ENCODE results near the gene GLI1. TPM values are rescaled to one million over a fixed set of nuclear protein-coding genes. Genes with fewer than 3 reads are reported as not detected.

Gene GLI1
- total and polyA plus RNA-seq, 2 of the 13 experiments (the other 11 are each of a cell fraction or from before 2014, with no cell fraction given): 0.09 to 0.20 TPM

DNA sequence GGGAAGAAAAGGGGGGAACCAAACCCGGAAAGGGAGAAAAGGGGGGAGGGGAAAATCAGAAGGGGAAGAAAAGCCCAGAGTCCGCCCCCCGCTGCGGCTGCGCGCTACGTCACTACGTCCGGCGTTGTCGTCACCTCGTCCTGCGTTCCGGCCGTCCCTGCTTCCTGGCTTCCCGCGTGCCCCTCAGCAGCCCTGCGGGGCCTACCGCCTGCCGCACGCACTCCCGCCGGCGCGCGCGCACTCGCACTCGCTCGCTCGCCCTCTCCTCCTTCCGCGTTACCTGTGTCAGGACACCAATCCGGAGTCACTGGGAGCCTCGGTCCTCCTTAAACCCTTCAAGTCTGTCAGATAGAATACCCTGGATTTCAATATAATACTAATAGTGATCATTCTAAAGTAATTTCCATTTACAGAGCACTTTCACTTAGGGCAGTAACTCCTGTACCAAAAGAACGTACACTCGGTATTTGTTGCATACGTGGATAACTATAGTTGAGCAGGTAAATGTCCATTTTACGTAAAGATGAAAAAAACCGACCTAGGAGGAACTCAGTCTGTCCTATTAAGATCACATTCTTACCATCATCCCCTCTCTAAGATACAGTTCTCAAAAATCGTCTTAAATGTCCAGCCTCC lies 28.5 kb upstream of the GLI1 start, which contains the start of gene R3HDM2 (continued):
- TF ChIP-seq ZNF225 (CRISPR knock-in tag; IDR thresholded peaks at IDR 0.05) (0 out of 2 replicates have a peak, but pooled peaks have one; percentile 56), ZNF180 (CRISPR knock-in tag; IDR thresholded peaks at IDR 0.05; ENCODE audit: borderline replicate concordance, low read depth) (no peak), HIC2 (CRISPR knock-in tag; IDR thresholded peaks at IDR 0.05; ENCODE audit: low read depth) (no peak), ZNF605 (CRISPR knock-in tag; IDR thresholded peaks at IDR 0.05) (peak; percentile 55; the same call in 1 of the 2 replicates), SP5 (CRISPR knock-in tag; IDR thresholded peaks at IDR 0.05; ENCODE audit: borderline replicate concordance, low read depth) (no peak), ZNF296 (CRISPR knock-in tag; conservative IDR thresholded peaks at IDR 0.05) (no peak), MAF1 (CRISPR knock-in tag; IDR thresholded peaks at IDR 0.05; ENCODE audit: borderline replicate concordance) (no peak), GABPA (IDR thresholded peaks at IDR 0.05; ENCODE audit: low read depth, low read length) (peak; percentile 36), GABPA (CRISPR knock-in tag; IDR thresholded peaks at IDR 0.05; ENCODE audit: low read depth) (peak; percentile 68), ZC3H4 (CRISPR knock-in tag; IDR thresholded peaks at IDR 0.05; ENCODE audit: borderline replicate concordance) (0 out of 2 replicates have a peak, but pooled peaks have one; percentile 47), BCL3 (CRISPR knock-in tag; IDR thresholded peaks at IDR 0.05) (no peak), GMEB1 (CRISPR knock-in tag; IDR thresholded peaks at IDR 0.05; ENCODE audit: borderline replicate concordance) (peak; percentile 99), ZNF274 (CRISPR knock-in tag; IDR thresholded peaks at IDR 0.05) (peak; percentile 82), NFYC (CRISPR knock-in tag; IDR thresholded peaks at IDR 0.05) (0 out of 2 replicates have a peak, but pooled peaks have one; percentile 9), ZNF160 (CRISPR knock-in tag; IDR thresholded peaks at IDR 0.05) (0 out of 2 replicates have a peak, but pooled peaks have one; percentile 59), ZNF567 (CRISPR knock-in tag; IDR thresholded peaks at IDR 0.05; ENCODE audit: borderline replicate concordance) (peak; percentile 63; the same call in 1 of the 2 replicates), BHLHE40 (IDR thresholded peaks at IDR 0.05; ENCODE audit: low read length) (peak; percentile 64; the same call in 1 of the 2 replicates), ZNF572 (CRISPR knock-in tag; IDR thresholded peaks at IDR 0.05) (no peak), RNF2 (conservative IDR thresholded peaks at IDR 0.05; ENCODE audit: low read depth) (peak; percentile 93), NFAT5 (CRISPR knock-in tag; IDR thresholded peaks at IDR 0.05) (peak; percentile 74; the same call in 1 of the 2 replicates)

Data from HepG2 (cell line).